H4 (cell line): ENCODE measurements around the gene SIGLEC6. TPM values are rescaled to one million over a fixed set of nuclear protein-coding genes. Genes with fewer than 3 reads are reported as not detected.

Source experiments
- DNase-seq: peaks from one replicate; pipeline ENCODE4 v3.0.0-alpha.2; 2015; ENCODE audit warnings: low spot score
- total RNA-seq: library from RNA; depleted of rRNA; stranded (reverse); fragments of >200 nt; shearing (Covaris generic); gene quantifications from 2 replicates; pipeline ENCODE4 v1.2.3, GENCODE V29; 2014; rRNA removed

SIGLEC6 gene
- total RNA-seq, 1 experiment from 2014 or later = not detected

GRCh38 chr19:51476164-51476563 lies 55.3 kb downstream of the SIGLEC6 start:
- DNase-seq = no peak

- peak; percentile 62 for DNase-seq
Measured at GRCh38 chr19:51473009-51473707, 58.3 kb downstream of the SIGLEC6 start.

DNA sequence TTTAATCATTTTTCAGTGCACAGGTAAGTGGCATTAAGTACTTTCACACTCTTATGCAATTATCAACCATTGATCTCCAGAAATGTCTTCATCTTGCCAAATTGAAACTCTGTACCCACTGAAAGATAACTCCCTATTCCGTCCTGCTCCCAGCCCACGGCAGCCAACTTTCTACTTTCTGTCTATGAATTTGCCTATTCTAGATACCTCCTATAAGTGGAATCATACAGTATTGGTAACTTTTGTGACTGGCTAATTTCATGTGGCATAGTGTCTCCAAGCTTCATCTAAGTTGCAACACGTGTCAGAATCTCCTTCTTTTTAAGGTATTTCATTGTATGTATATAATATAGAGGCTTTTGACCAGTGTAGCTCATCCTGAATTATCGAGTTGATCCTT lies 58.9 kb downstream of the SIGLEC6 start:
- DNase-seq = no peak

GRCh38 chr19:51471527-51471926 lies 59.9 kb downstream of the SIGLEC6 start:
- no peak for DNase-seq

DNA sequence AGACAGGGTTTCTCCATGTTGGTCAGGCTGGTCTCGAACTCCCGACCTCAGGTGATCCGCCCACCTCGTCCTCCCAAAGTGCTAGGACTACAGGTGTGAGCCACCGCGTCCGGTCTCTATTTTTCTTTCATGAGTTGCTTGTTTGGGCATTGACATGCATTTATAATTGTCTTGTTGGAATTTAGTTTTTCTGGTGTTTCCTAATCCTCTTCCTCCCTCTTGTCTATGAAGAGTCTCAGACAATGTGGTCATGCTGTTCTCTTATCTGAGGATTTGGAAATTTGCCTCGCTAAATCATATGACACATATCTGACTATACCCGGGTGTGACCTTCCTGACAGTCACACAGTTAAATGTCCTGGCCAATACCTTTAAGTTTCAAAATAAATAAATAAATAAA lies 60.5 kb downstream of the SIGLEC6 start:
- no peak for DNase-seq

GRCh38 chr19:51469629-51470028 lies 61.8 kb downstream of the SIGLEC6 start:
- DNase-seq = no peak

- no peak for DNase-seq
Measured at GRCh38 chr19:51469162-51469561, 62.3 kb downstream of the SIGLEC6 start.

- DNase-seq = no peak
Measured at GRCh38 chr19:51468545-51468920, 62.9 kb downstream of the SIGLEC6 start.

DNA sequence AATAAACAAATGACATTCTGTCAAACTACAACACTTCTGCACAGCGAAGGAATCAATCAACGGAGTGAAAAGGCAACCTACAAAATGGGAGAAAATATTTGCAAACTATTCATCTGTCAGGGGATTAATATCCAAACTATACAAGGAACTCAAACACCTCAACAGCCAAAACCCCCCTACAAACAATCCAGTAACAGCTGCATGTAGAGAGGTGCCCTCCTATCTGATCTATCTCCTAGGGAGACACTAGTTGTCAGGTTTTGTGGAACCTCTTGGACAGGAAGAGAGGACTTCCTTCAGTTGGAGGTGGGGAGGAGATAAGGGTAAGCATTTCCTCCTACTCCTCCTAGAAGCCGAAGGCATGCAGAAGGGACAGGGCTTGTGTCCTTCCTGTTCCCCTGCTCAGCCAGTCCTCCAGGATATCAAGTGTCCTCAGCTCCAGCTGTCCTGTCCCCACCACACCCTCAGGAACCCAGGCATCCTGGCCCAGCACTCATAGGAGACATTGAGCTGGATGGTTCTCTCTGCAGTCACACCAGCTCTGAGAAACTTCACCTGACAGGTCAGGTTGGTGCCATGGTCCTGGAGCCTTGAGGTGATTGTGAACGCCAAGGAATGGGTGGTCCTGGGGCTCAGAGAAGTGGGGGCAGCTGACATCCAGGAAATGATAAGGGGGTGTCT lies 63.5 kb downstream of the SIGLEC6 start:
- DNase-seq = no peak

Other genes starting within 250 kb of the SIGLEC6 start
- 0.72 and 1.2 TPM in 2 replicates for gene IGLON5, start 220.0 kb downstream of the SIGLEC6 start, total RNA-seq
- 8.0 and 8.5 TPM in 2 replicates for gene VSIG10L, start 189.5 kb downstream of the SIGLEC6 start, total RNA-seq
- 397 and 449 TPM in 2 replicates for gene ETFB, start 165.3 kb downstream of the SIGLEC6 start, total RNA-seq
- 0.97 TPM in 1 of 2 replicates, not detected in the other for gene CLDND2, start 162.7 kb downstream of the SIGLEC6 start, total RNA-seq
- gene NKG7, start 159.0 kb downstream of the SIGLEC6 start, total RNA-seq = not detected in 2 replicates
- not detected in 2 replicates for gene LIM2, start 143.7 kb downstream of the SIGLEC6 start, total RNA-seq
- gene C19orf84, start 141.1 kb downstream of the SIGLEC6 start, total RNA-seq = not detected in 2 replicates
- not detected in 2 replicates for gene SIGLEC10, start 114.0 kb downstream of the SIGLEC6 start, total RNA-seq
- gene SIGLEC8, start 73.2 kb downstream of the SIGLEC6 start, total RNA-seq = not detected in 2 replicates
- gene CEACAM18, start 53.1 kb downstream of the SIGLEC6 start, total RNA-seq = not detected in 2 replicates
- gene SIGLEC12, start 29.9 kb downstream of the SIGLEC6 start, total RNA-seq = not detected in 2 replicates
- 3.1 and 5.1 TPM in 2 replicates for gene ZNF175, start 39.6 kb upstream of the SIGLEC6 start, total RNA-seq
- gene SIGLEC5, start 98.7 kb upstream of the SIGLEC6 start, total RNA-seq = not detected in 2 replicates
- gene SIGLEC14, start 115.2 kb upstream of the SIGLEC6 start, total RNA-seq = not detected in 2 replicates
- 4.2 and 8.2 TPM in 2 replicates for gene SPACA6, start 161.7 kb upstream of the SIGLEC6 start, total RNA-seq
- not detected in 2 replicates for gene HAS1, start 192.3 kb upstream of the SIGLEC6 start, total RNA-seq
- gene FPR1, start 220.2 kb upstream of the SIGLEC6 start, total RNA-seq = 2.5 and 3.0 TPM in 2 replicates
- 0.23 TPM in 1 of 2 replicates, not detected in the other for gene FPR2, start 229.5 kb upstream of the SIGLEC6 start, total RNA-seq